Activated T-helper 1 cell treated with Interleukin-2 at 50 U/mL for 16 hours (primary cell): Measurements from ENCODE around the gene LCTL.
"Not testable (repeated sequence)": the region's sequence is repeated elsewhere in the genome, so short reads cannot be mapped to it uniquely, and the experiment has no call there.

Experiments
- DNase-seq: peaks from one replicate; pipeline ENCODE4 v3.0.0-alpha.2; 2020; ENCODE audit warnings: low read depth

Gene LCTL

GRCh38 chr15:66591322-66591862 lies 25.6 kb upstream of the LCTL start:
- DNase-seq: no peak

DNA sequence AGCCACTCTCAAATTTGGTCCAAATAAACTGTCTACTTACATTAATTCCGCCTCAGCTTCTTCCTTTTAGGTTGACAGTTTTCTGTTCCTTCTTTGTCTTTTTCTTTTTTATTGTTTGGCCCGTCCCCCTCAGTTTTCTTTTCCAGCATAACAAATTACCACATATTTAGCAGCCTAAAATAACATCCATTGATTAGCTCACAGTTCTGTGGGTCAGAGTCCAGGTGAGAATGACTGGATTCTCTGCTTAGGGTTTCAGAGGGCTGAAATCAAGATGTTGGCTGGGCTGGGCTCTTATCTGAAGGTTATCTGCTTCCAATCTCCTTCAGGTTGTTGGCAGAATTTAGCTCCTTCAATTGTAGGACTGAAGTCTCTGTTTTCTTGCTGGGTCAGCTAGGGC lies 24.6 kb upstream of the LCTL start:
- no peak for DNase-seq

- not testable (repeated sequence) for DNase-seq
These were observed 23.6 kb upstream of the LCTL start for GRCh38 chr15:66589429-66589828.

GRCh38 chr15:66588971-66589370 lies 23.2 kb upstream of the LCTL start:
- no peak for DNase-seq

GRCh38 chr15:66588537-66588936 lies 22.7 kb upstream of the LCTL start:
- DNase-seq: no peak

DNA sequence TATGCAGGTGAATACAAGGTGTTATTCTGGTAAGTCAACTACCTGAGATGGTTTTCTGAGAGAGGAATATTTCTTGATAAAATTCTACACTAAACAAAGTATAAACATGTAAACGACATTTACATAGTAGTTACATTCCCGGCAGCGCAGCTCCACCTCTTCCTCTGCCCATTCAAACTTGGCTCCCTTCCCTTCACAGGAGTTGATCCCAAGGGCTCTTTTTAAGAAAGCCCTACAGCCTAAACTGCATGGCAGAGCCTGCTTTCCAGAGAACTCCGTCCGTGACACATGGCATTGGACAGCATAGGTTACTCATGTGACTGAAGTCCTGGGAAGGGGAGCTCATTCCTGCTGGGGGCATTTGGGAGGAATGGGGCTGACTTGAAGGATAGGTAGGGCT lies 22.0 kb upstream of the LCTL start:
- DNase-seq: no peak

GRCh38 chr15:66587020-66587419 lies 21.2 kb upstream of the LCTL start:
- no peak for DNase-seq

- no peak for DNase-seq
These were observed 20.6 kb upstream of the LCTL start for GRCh38 chr15:66586155-66586976.

DNA sequence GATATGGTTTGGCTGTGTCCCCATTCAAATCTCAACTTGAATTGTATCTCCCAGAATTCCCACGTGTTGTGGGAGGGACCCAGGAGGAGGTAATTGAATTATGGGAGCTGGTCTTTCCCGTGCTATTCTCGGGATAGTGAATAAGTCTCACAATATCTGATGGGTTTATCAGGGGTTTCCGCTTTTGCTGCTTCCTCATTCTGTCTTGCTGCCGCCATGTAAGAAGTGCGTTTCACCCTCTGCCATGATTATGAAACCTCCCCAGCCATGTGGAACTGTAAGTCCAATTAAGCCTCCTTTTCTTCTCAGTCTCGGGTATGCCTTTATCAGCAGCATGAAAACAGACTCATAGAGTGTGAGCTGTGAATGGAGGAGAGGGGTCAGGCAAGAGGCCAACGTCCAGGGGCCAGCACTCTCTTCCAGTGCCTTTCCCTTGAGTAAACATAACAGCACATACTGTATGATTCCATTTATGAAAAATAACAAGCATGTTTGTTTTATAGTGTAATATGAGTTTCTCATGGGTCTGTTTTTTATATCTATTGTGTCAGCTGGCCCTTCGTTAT lies 16.3 kb upstream of the LCTL start:
- no peak for DNase-seq

DNA sequence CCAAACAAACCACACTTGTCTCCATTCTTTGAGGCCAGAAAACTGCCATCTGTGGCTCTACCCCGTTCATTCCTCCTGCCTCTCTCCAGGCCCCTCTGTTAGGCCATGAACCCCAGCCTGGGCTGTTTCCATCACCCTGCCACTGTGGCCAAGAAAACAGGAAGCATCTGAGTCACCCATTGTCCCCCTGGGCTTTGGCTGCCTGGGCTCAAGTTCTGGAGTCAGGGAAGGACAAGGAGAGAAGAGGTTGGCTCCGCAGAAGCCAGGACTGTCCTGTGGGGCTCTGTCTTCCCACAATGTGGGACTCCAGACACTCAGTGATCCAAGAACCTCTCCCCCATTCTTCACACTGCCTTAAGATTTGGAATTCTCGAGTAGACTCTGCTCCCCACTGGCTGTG lies 14.8 kb upstream of the LCTL start:
- DNase-seq: no peak

GRCh38 chr15:66578286-66578875 lies 12.6 kb upstream of the LCTL start:
- no peak for DNase-seq

GRCh38 chr15:66574596-66574950 lies 8.8 kb upstream of the LCTL start:
- no peak for DNase-seq

DNA sequence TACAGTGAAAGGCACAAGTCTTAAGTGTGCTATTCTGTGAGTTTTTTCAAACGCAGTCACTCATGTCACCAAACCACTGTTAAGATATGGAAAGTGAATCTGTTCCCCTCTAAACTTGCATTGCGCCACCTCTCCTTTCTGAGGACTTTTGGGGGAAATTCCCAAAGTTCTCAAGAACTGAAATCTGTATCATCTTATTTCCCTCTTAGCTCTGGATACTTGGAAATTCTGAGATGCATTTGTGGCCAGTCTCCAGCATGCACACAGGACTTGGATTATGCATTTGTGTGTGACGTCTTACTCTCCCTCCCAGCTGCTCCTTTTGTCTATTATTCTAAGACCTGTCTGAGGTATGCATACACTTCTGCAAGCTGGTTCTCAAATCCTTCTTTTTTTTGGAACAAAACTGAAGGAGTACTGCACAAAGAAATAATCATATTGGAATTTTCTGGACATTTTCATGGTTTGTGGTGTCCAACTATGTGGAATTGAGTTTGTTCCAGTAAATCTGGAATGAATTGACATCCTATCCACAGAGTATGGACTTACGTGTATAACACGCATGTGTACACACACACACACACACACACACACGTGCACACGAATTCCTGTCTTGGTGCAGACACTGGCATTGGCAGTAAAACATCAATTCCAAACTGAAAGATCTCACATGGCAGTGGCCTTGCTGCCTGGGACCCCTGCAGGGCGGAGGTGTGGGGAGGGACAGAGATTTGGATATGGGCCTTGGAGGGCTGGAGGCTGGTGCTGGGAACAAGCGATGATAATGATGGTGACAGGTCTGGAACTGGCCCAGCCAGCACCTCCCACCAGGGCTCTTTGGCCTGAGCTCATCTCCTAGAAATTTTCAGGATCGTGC lies 8.2 kb upstream of the LCTL start:
- no peak for DNase-seq

DNA sequence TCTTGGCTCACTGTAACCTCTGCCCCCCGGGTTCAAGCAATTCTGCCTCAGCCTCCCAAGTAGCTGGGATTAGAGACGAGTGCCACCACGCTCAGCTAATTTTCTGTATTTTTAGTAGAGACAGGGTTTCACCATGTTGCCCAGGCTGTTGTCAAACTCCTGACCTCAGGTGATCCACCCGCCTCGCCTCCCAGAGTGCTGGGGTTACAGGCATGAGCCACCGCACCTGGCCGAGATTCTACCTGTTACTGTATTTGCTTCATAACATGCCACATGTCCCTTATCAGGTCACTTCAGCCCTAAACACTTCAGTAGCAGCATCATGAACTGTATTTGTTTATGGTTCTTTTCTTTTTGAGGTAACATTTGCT lies 7.5 kb upstream of the LCTL start:
- no peak for DNase-seq

DNA sequence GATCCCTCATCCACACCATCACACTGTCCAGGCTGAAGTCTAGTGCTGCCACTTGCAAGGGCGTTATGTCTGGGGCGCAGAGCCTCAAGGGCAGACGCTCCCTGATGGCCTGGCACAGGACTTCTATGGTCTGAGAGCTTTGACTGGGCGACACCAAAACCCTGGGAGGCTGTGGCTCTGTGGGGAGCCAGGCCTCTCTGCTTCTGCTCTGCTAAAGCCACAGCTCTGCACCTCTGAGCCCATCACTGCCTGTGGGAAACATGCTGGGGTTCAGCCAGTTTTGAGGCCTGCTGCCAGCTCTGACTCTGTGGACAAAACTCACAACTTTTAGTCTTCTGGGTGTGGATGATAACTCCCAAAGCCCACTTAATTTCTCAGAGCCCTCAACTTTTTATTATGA lies 6.3 kb upstream of the LCTL start:
- DNase-seq: no peak

DNA sequence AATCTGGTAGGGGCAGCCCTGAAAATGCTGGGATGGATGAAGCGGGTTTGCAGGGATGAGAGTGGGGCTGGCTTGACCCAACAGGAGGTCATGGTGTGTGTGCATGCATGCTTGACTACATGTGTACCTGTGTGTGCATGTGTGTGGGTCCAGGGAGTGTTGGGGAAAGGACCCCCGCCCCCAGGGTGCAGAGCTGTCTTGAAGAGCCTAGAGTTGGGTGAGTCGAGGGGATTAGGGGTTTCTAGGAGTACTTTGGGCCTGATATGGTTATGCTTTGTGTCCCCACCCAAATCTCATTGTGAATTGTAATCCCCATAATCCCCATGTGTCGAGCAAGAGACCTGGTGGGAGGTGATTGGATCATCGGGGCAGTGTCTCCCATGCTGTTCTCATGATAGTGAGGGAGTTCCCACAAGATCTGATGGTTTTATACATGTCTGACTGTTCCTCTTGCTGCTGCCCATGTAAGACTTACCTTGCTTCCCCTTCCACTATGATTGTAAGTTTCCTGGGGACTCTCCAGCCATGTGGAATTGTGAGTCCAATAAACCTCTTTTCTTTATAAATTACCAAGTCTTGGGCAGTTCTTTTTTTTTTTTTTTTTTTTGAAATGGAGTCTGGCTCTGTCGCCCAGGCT lies 5.2 kb upstream of the LCTL start:
- DNase-seq: no peak

DNA sequence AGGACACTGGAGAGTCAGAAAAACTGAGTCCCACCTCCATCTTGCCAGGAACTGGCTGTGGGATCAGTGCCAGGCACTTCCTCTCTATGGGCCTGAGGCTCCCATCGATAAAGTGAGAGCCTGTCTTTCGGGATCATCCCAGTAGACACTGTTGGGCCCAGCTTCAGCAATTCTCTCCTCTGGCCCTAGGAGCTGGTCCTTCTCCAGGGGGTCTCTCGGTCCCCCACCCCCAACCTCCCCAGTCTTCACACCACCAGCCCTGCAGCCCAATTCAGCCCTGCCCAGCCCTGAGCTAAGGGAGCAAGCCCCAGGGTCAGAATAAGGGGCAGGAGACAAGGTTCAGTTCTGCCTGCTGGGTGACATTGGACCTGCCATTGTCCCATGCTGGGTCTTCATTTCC lies 4.5 kb upstream of the LCTL start:
- no peak for DNase-seq

- DNase-seq: no peak
These were observed 3.8 kb upstream of the LCTL start for GRCh38 chr15:66569461-66570137.

DNA sequence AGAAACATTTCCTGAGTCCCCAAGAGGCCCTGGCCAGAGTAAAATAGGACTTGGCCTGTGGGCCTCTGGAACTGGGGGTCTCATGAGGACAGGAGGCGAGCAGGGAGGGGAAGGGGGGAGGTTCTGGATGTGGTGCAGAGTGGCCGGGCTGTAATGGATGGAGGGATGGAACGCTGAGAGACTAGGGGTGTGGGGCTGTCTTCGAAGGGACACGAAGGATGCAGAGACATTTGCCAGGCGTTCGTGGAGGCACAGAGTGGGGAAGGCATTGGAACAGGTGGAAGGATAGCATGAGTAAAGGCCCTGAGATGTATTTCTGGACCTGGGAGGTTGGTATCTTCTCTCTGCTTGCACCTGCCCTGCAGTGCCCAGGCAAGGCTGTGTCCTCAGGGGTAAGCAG lies 2.1 kb upstream of the LCTL start:
- no peak for DNase-seq

- DNase-seq: peak; percentile 9
These were observed 1.2 kb upstream of the LCTL start for GRCh38 chr15:66566963-66567531.

DNA sequence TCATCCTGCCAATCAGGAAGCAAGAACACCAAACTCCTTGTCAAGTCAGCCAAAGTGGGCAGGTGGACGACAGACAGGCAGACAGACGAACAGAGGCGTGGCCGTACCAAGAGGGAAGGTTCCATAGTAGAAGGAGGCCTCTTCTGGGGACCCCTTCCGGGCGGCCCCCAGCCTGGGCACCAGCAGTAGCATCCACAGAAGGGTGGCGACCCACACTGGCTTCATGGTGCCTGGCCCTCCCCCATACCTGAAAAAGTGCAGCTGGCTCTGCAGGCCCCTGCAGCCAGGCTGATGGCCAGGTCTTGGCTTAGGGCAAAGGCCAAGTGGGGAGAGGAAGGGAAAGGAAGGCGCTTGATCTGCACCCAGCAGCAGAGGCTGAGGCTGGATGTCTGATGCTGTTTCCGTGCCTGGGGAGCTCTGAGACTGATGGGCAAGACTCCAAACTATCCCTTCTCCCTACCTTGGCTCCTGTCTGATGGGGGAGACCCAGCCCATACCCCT lies 607 bp downstream of the LCTL start:
- DNase-seq: no peak
